KOPT-K1 (cell line): ENCODE data around the gene PI4K2A.
"Not testable (repeated sequence)": the region's sequence is repeated elsewhere in the genome, so short reads cannot be mapped to it uniquely, and the experiment has no call there.

ENCODE experiments used
- H3K27ac ChIP-seq: fragments of 200-600 bp; sonication (generic); 2 replicates; pipeline ENCODE4 v1.5.1; 2016; ENCODE audit warnings: antibody characterized with exemption, mild to moderate bottlenecking, low read depth, low read length; ENCODE audit not compliant: poor library complexity, severe bottlenecking
- H3K36me3 ChIP-seq: fragments of 200-600 bp; sonication (generic); 2 replicates; pipeline ENCODE4 v1.5.1; 2017; ENCODE audit warnings: antibody characterized with exemption, mild to moderate bottlenecking, low read length, moderate library complexity; ENCODE audit not compliant: insufficient read depth
- H3K9me3 ChIP-seq: fragments of 200-600 bp; sonication (generic); 2 replicates; pipeline ENCODE4 v1.5.1; 2017; ENCODE audit warnings: antibody characterized with exemption, low read length, mild to moderate bottlenecking; ENCODE audit not compliant: insufficient read depth, poor library complexity, severe bottlenecking

The PI4K2A gene

DNA sequence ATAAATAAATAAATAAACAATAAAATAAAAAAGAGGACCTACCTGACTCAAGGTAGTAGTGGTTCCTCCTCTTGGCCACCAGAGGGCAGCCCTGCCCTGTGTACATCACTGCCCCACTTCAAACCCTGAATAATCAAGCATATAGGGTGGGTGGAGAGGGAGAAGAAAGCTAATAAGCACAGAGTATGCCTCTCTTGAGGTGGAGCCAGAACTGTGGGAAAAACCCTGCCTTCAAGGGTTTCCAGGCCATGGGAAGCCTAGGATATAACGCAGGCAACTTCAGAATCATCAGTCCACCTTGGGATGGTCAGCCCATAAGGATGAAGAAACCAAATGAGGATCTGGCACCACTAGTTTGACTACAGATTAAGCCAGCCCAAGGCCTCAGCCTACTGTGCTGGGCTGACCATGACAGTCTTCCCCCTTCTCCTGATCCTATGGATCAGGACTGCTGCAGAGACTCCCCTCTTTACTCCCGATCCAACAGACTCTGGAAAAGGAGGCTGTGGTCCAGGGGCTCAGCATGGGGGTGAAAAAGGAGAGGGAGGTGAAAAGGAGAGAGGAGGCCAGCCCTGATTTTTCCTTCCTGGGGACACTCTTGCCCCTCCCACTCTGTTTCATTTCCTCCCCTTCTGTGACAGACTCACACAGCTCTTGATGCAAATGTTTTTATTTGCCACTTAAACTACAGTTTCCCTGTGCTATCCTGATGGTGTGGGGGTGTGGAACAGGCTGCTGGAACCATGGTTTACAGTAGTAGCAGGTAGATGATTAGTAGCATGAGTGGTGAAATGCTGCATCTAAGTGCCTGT, 36.5 kb downstream of the PI4K2A start:
- H3K9me3 ChIP-seq = no peaks in the 10 kb centered on the region
- no peak overlapping the region for H3K27ac ChIP-seq
- H3K36me3 ChIP-seq = peaks cover 31% of the 10 kb centered on the region

DNA sequence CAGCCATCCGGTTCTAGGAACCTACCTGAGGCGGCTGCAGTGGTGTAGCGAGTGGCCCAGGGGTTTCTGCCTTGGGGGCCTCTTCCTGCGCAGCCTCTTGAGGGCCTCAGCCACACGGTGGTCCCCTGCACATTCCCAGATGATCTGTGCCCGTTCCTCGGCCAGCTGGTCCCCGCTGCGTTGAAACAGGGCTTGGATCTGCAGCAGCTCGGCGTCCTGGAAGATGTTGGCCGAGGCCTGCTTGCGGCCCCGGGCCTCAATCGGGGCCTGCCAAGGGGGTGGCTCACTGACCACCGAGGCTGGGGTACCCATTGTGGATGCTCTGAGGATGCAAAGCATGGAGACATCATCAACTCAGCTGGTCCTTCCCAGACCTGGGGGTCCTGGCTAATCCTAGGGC, 39.1 kb downstream of the PI4K2A start:
- H3K27ac ChIP-seq = no peak overlapping the region
- no peaks in the 10 kb centered on the region for H3K9me3 ChIP-seq
- H3K36me3 ChIP-seq = peaks cover 17% of the 10 kb centered on the region; the same call in 1 of the 2 replicates

DNA sequence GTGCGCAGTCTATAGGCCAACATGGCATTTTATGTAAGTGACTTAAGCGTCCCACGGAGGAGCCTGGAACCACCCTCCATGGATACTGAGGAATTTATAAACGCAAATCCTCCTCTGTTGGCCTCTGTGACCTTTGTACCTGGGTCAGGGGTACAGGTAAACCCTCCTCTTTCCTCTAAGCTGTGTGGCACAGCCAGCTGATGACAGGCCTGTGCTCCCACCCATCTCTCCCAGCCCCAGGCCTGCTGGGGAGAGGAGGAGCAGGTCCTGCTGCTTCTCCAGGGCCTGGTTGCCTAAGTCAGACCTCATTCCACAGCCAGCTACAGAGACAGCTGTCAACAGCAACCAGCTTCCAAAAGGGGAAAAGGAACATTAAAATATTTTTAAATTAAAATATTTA, 41.6 kb downstream of the PI4K2A start:
- no peak overlapping the region for H3K27ac ChIP-seq
- H3K36me3 ChIP-seq = no peaks in the 10 kb centered on the region
- no peaks in the 10 kb centered on the region for H3K9me3 ChIP-seq

DNA sequence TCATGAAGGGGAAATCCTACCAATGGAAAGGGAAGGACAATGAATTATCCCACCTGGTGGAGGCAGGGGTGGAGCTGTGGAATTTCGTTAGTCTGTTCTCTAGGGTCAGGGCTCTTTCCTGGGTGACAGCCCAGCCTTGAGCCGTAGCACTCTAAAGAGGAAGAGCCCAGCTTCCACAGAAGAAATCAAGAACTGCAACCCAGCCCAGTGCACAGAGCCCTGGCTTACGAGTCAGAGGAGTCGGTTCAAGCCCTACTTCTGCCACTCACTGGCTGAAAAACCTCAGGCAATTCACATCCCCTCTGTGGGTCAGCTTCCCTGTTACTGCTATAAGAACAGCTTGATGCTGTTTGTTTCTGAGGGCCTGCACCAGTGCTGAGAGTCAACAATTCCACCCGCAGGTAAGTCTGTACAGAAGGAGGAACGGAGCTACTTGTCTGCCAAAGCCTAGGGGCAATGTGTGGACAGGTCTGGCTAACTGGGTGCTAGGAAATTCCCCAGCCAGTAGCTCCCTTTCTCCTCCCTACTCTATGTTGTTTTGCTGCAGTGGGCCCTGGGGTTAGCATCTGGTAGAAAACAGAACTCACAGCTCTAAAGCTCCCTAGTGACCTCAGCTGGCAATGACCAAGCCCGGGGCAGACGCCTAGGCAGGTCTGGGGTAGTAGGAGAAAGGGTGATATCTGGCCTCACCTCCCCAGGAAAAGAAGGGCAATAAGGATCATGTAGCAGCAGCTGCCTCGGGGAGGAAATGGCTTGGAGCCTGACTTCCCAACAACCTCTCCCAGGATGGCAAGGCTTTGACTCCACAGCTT, 43.3 kb downstream of the PI4K2A start:
- no peak overlapping the region for H3K27ac ChIP-seq
- no peaks in the 10 kb centered on the region for H3K36me3 ChIP-seq
- no peaks in the 10 kb centered on the region for H3K9me3 ChIP-seq

DNA sequence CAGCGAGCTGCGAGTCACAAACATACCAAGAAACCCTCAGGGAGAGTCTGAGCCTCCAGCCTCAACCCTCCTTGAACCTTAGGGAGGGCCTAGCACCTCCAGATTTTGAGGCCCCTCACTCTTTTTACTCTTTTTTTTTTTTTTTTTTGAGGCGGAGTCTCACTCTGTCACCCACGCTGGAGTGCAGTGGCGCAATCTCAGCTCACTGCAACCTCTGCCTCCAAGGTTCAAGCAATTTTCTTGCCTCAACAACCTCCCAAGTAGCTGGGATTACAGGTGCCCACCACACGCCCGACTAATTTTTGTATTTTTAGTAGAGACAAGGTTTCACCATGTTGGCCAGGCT, 43.9 kb downstream of the PI4K2A start:
- not testable (repeated sequence) for H3K27ac ChIP-seq, H3K9me3 ChIP-seq, H3K36me3 ChIP-seq

DNA sequence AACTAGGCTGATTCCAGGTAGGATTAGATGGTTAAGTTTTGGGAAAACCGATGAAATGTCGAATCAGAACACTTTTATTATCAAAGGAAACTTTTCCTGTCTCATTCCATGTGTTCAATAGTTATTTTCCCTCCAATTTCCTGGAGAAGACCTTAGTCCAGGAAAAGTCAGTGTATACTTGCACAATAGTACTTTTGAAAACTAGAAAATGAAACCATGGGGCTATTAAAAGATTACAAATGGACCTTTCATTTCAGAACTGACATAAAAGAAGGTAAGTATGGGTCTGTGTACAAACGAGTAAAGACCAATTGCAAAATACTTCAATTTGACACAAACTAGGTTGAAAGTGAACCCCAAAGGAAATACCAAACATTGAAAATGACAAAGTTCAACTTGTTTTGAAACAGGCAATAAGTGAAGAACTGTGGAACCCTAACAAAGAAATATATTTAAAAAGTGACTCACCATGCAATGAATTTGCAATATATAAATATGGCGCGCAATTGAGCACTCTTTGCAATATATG, 44.5 kb downstream of the PI4K2A start:
- Histone ChIP-seq H3K36me3 (no peaks in the 10 kb centered on the region), H3K27ac (no peak overlapping the region), H3K9me3 (no peaks in the 10 kb centered on the region)

DNA sequence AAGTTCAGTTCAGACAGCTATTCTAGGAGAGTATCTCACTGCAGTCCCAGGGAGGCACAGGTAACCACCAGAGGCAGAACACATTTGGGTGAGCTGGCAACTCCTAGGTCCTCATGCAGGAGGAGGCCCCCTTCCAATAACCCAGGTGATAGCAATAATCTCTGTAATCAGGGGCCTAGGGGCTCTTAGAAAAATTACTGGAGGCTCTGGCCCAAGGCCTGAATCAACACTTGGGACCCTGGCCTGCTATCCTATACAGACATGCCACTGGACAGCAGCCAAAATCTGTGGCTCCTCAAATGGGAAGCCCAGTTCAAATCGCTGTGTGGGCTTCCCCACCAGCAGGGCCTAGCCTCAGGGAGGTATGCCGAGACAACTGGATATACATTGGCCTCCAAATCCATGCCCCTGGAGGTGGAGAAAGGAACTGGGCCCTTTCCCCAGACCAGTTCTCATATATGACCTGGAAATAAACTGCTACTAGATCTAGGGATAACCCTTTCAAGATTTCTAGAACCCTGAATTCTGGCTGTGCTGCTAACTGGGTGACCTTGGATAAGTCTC, 45.0 kb downstream of the PI4K2A start:
- no peaks in the 10 kb centered on the region for H3K36me3 ChIP-seq
- no peak overlapping the region for H3K27ac ChIP-seq
- H3K9me3 ChIP-seq = no peaks in the 10 kb centered on the region

DNA sequence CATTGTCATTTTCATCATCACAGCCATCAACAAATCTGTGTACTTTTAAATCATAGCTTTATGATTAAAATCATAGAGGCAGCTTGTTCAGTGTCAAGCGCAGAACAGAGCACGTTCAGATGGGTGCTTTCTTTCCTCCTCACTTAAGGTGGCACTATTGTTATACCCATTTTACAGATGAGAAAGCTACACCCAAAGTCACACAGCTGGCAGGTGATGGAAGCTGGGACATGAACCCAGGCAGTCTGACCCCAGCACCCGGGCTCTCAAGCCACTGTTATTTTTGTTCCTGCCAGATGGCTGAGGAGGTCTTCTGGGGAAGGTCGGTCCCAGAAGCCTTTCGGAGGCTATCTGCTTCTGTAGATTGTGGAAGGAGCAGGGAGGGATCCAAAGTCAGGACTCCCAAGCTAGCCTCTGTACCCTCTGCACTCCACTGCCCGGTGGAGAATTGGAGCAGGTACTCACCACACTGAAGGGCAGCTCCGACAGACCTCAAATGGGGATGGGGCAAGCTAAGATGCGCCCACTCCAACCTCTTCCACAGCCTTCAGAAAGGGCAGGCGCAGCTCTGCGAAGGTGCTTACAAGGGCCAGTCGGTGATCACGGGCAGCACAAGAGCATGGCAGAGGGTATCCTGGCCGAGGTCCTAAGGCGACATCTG, 46.0 kb downstream of the PI4K2A start:
- no peaks in the 10 kb centered on the region for H3K9me3 ChIP-seq
- H3K27ac ChIP-seq = peak overlapping the region; percentile 2
- H3K36me3 ChIP-seq = no peaks in the 10 kb centered on the region

DNA sequence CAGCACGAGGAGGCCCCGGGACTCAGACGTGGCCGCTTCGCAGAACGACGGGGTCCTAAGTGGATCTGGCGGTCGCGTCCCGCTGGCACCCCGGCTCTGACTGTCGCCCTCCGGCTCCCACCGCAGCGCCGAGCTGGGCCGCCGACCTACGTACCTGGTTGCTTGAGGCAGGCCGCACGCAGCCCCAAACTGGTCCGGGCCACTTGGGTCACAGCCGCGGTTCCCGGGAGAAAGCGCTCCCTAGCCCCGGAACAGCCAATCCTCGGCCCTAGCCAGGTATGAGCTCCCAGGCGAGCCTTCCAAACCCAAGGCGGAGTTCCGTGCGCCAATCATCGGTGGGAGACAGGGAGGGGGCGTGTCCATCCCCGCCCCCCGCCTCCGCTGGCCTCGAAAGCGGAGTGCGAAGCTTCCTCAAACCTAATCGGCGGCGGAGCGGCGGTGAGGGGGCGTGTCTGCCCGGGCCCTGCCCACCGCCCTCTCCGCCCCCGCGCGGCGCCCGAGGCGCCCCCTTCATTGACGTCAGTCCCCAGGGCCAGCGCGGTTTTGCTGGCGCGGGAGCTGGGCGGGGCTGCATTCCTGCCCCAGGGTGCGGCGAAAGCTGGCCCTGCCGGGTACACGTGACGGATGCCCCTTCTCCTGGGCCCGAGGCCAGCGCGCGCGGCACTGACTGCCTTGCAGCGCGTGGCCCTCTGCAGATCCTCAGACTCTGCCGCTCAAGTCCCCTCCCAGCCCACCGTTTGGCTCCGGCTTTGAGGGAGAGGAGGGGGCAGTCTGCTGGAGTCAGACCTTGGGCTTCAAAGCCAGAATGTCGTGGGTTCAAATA, 46.7 kb downstream of the PI4K2A start, which contains the start of gene AVPI1:
Gene AVPI1 (minus strand): TSS at position 280 of the 823 bp plus-strand sequence. CDS start 7,336 bp downstream, outside the sequence.
- H3K27ac ChIP-seq = peak within 1 kb of the TSS; percentile 48
- H3K9me3 ChIP-seq = no peaks in the 10 kb centered on the region
- H3K36me3 ChIP-seq = no peaks in the 10 kb centered on the region

DNA sequence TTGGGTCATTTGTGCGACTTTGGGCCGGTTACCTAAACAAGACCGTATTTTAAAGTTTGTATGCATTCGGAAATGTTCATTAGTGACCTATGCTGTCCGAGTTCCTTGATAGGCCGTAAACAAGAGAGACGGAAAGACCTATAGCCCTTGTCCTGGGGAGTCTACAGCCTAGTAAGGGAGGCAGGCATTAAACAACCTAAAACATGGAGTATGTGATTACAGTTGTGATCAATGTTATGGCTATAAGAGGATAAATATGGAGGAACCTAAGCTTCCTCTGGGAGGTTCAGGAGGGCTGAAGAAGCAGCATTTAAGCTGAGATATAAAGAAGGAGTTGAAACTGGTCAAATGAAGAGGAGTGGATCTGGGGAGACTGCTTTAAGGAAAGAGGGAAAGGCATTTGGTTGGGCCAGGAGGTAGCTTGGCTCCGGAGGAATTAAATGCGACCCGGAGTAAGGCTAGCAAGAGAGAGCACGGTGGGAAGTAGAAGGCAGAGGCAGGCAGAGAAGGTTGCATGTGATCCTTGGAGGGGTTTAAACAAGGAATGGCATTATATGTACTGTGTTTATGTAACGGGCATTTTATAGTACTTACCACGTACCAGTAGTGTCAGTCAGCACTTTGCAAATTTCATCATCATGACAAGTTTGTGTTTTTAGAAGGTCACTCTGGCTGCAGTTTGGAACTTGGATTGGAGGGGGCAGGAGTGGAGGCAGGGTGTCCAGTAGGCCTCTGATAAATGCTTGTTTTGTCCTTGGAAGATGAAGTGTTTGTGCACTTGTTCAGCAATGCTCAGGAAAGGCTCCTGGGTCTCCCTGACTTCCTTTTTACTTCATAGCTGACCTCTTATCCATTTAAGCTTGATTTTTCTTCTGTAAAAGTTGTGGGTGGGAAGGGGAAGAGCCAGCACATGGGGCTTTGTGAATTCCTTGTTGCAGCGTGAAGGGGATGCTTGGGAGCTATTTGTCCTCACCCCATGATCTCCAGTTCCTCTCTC, 47.6 kb downstream of the PI4K2A start:
- peak overlapping the region; percentile 48 for H3K27ac ChIP-seq
- H3K9me3 ChIP-seq = no peaks in the 10 kb centered on the region
- H3K36me3 ChIP-seq = no peaks in the 10 kb centered on the region

DNA sequence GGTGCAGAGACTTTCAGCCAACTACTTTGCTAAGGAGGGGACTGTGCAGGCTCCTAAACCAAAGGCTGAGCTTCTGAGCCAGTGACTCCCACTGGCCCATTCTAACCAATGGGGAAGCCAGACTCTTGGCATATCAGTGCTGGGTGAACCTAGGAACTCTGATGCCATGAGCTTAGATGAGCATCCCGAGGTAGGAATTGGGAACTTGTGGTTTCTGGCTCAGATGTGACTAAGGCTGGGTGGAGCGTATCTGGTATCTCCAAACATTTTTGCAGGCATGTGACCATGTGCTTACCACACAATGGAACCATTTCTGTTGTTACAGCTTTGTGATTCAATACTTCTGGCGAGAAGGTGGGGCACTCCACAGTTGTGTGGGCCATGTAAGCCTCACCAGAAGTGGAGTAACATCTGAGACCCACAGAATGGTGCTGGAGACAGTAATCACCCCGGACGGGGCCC, 49.1 kb downstream of the PI4K2A start:
- H3K27ac ChIP-seq = no peak overlapping the region
- H3K36me3 ChIP-seq = no peaks in the 10 kb centered on the region
- H3K9me3 ChIP-seq = no peaks in the 10 kb centered on the region

DNA sequence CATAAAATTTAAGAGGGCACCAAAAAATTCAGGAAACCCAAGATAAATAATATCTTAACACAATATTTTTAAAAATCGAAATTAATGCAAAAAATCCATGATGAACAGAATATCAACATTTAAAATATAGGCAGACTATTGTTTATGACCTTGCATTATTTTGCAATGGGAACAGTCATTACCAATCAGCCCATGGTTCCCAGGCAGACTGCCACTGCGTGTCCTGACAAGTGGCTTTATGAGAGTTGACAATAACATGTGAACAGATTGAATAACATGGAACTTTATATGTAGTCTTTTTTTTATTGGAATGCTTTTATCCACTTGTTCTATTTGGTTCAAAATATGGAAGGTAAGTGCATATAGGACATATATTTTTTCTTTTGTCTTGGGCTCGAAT, 49.7 kb downstream of the PI4K2A start:
- no peak overlapping the region for H3K27ac ChIP-seq
- H3K9me3 ChIP-seq = no peaks in the 10 kb centered on the region
- no peaks in the 10 kb centered on the region for H3K36me3 ChIP-seq

DNA sequence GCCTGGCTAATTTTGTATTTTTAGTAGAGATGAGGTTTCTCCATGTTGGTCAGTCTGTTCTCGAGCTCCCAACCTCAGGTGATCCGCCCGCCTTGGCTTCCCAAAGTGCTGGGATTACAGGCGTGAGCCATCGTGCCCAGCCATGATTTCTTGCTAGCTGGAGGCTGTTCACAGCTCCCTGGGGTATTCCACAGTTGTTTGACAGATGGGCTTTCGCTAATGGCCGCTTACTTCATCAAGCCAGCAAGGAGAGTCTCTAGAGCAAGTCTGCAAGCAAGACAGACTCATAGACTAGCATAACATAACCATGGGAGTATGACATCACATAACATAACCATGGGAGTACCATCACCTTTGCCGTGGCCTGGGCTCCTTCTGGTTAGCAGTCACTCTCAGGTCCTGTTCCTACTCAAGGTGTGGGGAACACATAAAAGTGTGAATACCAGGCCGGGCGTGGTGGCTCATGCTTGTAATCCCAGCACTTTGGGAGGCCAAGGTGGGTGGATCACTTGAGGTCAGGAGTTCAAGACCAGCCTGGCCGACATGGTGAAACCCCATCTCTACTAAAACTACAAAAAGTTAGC, 57.7 kb downstream of the PI4K2A start:
- H3K9me3 ChIP-seq, H3K27ac ChIP-seq, H3K36me3 ChIP-seq: not testable (repeated sequence)
